Effector memory CD4-positive, alpha-beta T cell (primary cell): ENCODE measurements around the gene DPP6.

Source experiments
- DNase-seq, 3 donors: peaks; one replicate each; pipeline ENCODE4 v3.0.0-alpha.2; 2020
- H3K27ac ChIP-seq: 2 replicates; pipeline ENCODE4 v1.7.0; 2013; ENCODE audit warnings: mild to moderate bottlenecking, low read length, moderate library complexity; ENCODE audit not compliant: insufficient read depth, poor library complexity, severe bottlenecking
- H3K27me3 ChIP-seq: replicated peaks from 2 replicates; pipeline ENCODE4 v1.7.0; 2013; ENCODE audit warnings: mild to moderate bottlenecking, low read length; ENCODE audit not compliant: insufficient read depth, control insufficient read depth, poor library complexity, severe bottlenecking
- H3K36me3 ChIP-seq: 2 replicates; pipeline ENCODE4 v1.7.0; 2013; ENCODE audit warnings: mild to moderate bottlenecking, low read length, moderate library complexity; ENCODE audit not compliant: control insufficient read depth, insufficient read depth
- H3K4me1 ChIP-seq: 2 replicates; pipeline ENCODE4 v1.7.0; 2013; ENCODE audit warnings: low read length, mild to moderate bottlenecking; ENCODE audit not compliant: control insufficient read depth, insufficient read depth, poor library complexity, severe bottlenecking
- H3K4me3 ChIP-seq: 2 replicates; pipeline ENCODE4 v1.7.0; 2013; ENCODE audit warnings: low read length, low read depth, mild to moderate bottlenecking; ENCODE audit not compliant: insufficient read depth, poor library complexity, severe bottlenecking
- H3K9me3 ChIP-seq: 2 replicates; pipeline ENCODE4 v1.7.0; 2013; ENCODE audit warnings: mild to moderate bottlenecking, low read length, moderate library complexity; ENCODE audit not compliant: control insufficient read depth

DPP6 gene

DNA sequence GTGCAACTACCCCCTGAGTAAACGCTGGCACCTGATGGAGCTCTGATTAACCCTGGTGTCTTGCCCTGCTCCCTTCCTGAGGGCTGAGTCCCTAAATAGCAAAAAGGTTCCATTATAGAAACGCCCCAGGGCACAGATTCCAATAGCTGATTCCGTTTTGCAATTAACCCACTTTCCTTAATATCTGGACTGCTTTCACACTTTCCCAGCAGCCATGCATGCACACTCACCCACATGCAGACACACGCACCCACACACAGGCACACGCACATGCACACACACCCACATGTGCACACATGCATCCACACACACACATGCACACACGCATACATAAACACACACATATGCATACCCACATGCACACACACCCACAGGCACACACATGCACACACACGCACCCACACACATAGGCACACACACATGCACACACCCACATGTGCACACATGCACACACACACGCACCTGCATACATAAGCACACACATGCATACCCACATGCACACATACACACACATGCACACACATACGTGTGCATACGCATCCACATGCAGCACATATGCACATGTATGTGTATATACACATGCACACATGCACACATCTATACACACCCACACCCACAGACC lies 821.4 kb downstream of the DPP6 start:
- Histone ChIP-seq H3K27ac (no peak overlapping the region), H3K4me3 (no peak overlapping the region), H3K27me3 (peaks cover 3% of the 10 kb centered on the region), H3K4me1 (no peaks in the 10 kb centered on the region), H3K9me3 (no peaks in the 10 kb centered on the region), H3K36me3 (no peaks in the 10 kb centered on the region)
- DNase-seq = no peak

DNA sequence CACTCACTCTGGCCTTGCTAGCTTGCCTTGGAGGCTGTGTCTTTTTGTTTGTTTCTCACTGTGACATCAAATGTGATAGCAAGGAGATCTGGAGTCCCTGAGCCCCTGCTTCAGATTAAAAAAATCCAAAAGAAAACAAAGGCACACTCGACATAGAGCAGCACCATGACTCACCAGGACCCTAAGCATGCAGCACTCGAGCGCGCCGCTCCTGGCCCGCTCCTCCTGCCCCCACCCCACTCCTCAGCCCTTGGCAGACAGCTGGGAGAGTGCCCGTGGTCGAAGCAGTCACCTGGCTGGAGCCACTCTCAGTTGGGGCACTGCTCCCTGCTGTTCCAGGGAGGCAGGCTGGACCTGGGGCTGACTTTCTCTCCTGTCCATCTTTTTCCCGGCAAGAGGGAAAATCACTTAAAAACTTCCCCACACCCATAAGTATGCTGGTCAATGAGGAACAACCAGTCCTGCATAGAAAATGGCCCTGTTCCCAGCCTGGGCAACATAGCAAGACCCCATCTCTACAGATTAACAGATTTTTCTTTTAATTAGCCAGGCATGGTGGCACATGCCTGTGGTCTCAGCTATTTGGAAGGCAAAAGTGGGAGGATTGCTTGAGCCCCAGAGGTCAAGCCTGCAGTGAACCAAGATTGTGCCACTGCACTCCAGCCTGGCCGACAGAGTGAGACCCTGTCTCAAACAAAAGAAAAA lies 822.4 kb downstream of the DPP6 start:
- peaks cover 3% of the 10 kb centered on the region for H3K27me3 ChIP-seq
- no peaks in the 10 kb centered on the region for H3K4me1 ChIP-seq
- no peak overlapping the region for H3K4me3 ChIP-seq
- no peak overlapping the region for H3K27ac ChIP-seq
- DNase-seq = no peak
- H3K36me3 ChIP-seq = no peaks in the 10 kb centered on the region
- H3K9me3 ChIP-seq = no peaks in the 10 kb centered on the region

DNA sequence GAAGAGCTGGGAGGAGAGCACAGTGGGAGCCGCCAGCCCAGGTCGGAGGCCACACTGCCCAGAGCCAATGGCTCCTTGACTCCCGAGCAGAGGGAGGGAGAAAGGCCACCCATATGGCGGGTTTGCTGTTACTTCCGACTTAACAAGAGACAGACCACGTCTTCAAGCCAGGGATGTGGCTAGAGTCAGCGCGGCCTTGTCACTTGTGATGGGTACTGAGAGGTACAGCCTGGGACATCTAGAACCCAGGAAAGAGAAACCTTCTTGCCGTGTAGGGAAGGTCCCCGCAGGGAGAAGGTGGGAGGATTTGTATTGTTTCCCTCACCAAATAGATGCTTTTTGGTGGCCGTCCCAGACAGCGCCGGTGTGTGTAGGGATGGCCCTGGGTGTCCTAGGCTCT lies 823.1 kb downstream of the DPP6 start:
- Histone ChIP-seq H3K4me3 (no peak overlapping the region), H3K4me1 (no peaks in the 10 kb centered on the region), H3K27ac (no peak overlapping the region), H3K36me3 (no peaks in the 10 kb centered on the region), H3K27me3 (peaks cover 3% of the 10 kb centered on the region), H3K9me3 (no peaks in the 10 kb centered on the region)
- DNase-seq = no peak

DNA sequence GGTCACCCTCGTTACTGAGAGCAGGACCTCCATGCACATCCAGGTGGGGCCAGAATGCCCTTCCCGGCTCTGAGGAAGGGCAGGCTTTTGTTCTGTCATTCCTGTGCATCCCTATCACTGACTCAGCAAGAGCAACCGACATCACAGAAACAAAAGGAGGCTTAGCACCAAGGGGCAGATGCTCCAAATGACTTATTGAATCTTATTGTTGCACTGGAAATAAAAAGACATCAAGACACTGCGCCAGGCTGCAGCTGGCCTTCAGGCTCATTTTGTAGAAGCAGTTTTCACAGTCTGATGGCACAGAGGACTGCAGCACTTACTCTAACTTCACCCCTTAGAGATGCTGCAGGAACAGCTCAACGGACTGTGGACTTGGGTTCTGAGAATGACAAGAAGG lies 824.3 kb downstream of the DPP6 start:
- DNase-seq = no peak
- Histone ChIP-seq H3K4me1 (no peaks in the 10 kb centered on the region), H3K36me3 (no peaks in the 10 kb centered on the region), H3K27me3 (peaks cover 3% of the 10 kb centered on the region), H3K9me3 (no peaks in the 10 kb centered on the region), H3K4me3 (no peak overlapping the region), H3K27ac (no peak overlapping the region)

DNA sequence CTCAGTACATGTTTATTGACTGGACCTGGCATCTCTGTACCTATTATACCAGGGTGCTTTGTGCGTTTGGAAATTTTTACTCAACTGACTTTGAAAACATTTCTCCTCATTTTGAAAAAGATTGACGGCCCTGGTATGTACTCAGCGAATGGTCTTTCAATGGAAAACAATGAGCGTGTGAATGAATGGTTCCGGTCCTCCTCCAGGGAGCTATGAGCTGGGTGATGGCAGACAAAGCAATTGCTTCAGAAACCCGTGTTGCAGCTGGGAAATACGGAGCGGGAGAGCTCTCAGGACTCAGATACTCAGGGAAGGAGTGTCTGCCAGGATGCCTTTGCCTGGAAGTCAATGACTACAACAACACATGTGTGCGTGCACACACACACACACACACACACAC lies 824.8 kb downstream of the DPP6 start:
- peaks cover 3% of the 10 kb centered on the region for H3K27me3 ChIP-seq
- no peaks in the 10 kb centered on the region for H3K4me1 ChIP-seq
- no peaks in the 10 kb centered on the region for H3K36me3 ChIP-seq
- H3K9me3 ChIP-seq = no peaks in the 10 kb centered on the region
- no peak for DNase-seq
- no peak overlapping the region for H3K4me3 ChIP-seq
- H3K27ac ChIP-seq = no peak overlapping the region

DNA sequence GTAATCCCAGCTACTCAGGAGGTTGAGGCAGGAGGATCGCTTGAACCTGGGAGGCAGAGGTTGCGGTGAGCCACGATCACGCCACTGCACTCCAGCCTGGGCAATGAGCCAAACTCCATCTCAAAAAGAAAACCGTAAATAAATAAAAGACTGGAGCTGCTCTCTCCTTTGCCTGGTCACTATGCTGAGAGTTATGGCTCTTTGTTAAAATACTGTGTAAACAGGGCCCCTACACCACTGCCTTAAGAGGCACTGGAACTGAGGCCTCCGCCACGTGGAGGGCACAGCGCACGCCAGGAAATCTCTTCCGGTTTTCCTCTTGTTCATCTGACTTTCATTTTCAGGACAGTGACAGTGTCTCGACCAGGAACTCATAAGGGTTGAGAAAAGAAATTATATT lies 827.4 kb downstream of the DPP6 start:
- DNase-seq = no peak
- no peaks in the 10 kb centered on the region for H3K4me1 ChIP-seq
- H3K27ac ChIP-seq = no peak overlapping the region
- H3K9me3 ChIP-seq = no peaks in the 10 kb centered on the region
- H3K27me3 ChIP-seq = peaks cover 3% of the 10 kb centered on the region
- H3K4me3 ChIP-seq = no peak overlapping the region
- H3K36me3 ChIP-seq = no peaks in the 10 kb centered on the region

DNA sequence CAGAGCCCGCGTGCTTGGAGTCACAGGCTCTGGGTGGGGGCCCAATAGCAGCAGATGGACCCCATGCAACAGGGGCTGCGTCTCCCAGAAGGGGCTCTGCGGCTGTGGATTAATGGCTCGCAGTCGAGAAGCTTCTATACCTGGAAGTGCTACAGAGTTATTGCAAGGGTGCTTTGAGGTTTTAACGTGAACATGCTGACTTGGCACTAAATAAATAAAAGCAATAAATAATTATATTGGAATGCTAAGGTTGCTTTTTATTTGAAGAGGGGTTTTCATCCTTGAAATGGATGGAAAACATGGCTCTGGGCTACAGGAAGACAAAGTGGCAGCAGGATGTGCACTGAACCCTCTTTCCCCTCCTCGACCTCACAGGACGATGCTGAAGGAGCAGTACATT lies 828.3 kb downstream of the DPP6 start:
- no peak overlapping the region for H3K4me3 ChIP-seq
- H3K27me3 ChIP-seq = peaks cover 3% of the 10 kb centered on the region
- H3K9me3 ChIP-seq = no peaks in the 10 kb centered on the region
- no peak overlapping the region for H3K27ac ChIP-seq
- H3K4me1 ChIP-seq = no peaks in the 10 kb centered on the region
- no peak for DNase-seq
- no peaks in the 10 kb centered on the region for H3K36me3 ChIP-seq

DNA sequence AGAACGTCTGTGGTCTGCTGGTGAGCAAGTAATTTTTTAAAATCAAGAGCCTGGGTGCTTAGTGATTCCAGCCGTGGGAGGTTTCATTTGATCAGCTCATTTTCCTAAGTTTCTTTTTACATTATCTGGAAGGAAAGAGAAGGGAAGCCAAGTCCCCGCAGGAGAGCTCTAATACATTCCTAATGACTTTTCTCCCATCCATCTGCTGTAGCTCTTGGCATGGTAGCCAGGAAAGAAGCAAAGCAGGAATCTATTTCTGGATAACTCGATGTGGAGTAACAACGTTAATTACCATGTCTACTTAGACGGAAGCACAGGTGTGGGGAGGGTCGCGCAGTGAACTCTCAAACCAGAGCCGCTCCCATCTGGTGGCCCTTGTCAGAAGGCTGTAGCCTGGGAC lies 828.8 kb downstream of the DPP6 start:
- Histone ChIP-seq H3K9me3 (no peaks in the 10 kb centered on the region), H3K4me3 (no peak overlapping the region)
- DNase-seq = no peak

DNA sequence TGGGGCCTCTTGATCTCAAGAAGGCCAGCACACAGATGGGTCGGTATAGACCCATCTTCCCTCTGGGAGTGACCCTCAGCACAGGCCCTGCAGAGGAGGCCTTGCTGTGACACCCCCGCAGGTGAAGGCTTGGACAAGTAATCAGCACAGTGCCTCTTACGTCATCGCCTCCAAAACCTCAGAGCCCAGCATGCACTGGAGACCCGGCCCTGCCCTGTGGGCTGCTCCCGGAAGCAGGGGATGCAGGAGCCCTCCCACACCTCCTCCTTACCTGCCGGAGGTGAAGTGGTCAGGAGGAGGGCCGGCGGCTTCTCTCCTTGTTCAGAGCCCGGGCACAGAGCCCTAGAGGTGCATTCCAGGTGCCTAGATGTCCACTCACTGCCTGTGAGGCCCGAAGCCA lies 829.3 kb downstream of the DPP6 start:
- H3K9me3 ChIP-seq = no peaks in the 10 kb centered on the region
- H3K4me3 ChIP-seq = no peak overlapping the region
- peaks cover 3% of the 10 kb centered on the region for H3K27me3 ChIP-seq
- H3K27ac ChIP-seq = no peak overlapping the region
- no peaks in the 10 kb centered on the region for H3K36me3 ChIP-seq
- H3K4me1 ChIP-seq = no peaks in the 10 kb centered on the region
- DNase-seq = no peak

More for the DNA sequence above, 828.8 kb downstream of the DPP6 start:
- Histone ChIP-seq H3K27ac (no peak overlapping the region), H3K4me1 (no peaks in the 10 kb centered on the region), H3K27me3 (peaks cover 3% of the 10 kb centered on the region), H3K36me3 (no peaks in the 10 kb centered on the region)

DNA sequence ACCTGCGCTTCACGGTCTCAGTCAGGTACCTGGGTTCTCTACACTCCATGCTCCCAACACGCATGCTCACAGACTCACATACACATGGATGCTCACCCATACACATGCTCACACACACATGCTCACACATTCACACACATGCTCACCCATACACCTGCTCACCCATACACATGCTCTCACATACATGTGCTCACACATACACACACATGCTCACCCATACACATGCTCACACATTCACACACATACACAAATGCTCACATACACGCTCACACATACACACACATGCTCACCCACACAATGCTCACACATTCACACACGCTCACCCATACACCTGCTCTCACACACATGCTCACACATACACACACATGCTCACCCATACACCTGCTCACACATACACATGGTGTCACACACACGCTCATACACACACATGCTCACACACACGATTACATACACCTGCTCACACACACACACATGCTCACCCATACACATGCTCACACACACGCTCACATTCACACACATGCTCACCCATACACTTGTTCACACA lies 830.8 kb downstream of the DPP6 start:
- Histone ChIP-seq H3K9me3 (no peaks in the 10 kb centered on the region), H3K4me3 (no peak overlapping the region)

More for the DNA sequence above, 830.8 kb downstream of the DPP6 start:
- Histone ChIP-seq H3K27me3 (no peaks in the 10 kb centered on the region), H3K4me1 (no peaks in the 10 kb centered on the region), H3K36me3 (no peaks in the 10 kb centered on the region), H3K27ac (no peak overlapping the region)
- no peak for DNase-seq
